ENCODE measurements around the gene ARID5B. TPM values are rescaled to one million over a fixed set of nuclear protein-coding genes. Genes with fewer than 3 reads are reported as not detected.

Gene ARID5B
- polyA plus RNA-seq, 3 donors, result 1.00 to 2.5 (median 1.5) TPM

- Histone ChIP-seq H3K4me2 (replicated peaks; ENCODE audit: extremely low read depth, low read length, poor library complexity, severe bottlenecking) (no peak overlapping the region), H3K36me3 (replicated peaks in 1 of 2; ENCODE audit: control insufficient read depth in 1 of 2, insufficient read depth in 2 of 2, low read length in 2 of 2) (peaks cover 0 to 7% of the 10 kb centered on the region in 2 donors), H3K4me3 (replicated peaks in 1 of 3; ENCODE audit: low read depth in 2 of 3, low read length in 3 of 3) (no peak overlapping the region), H3K27ac (ENCODE audit: low read depth in 1 of 2, low read length in 2 of 2) (no peak overlapping the region), H3K4me1 (ENCODE audit: control insufficient read depth in 1 of 2, insufficient read depth in 2 of 2, low read length in 2 of 2) (no peaks in the 10 kb centered on the region), H3K9me3 (replicated peaks in 1 of 2; ENCODE audit: control insufficient read depth in 1 of 2, insufficient read depth in 1 of 2, low read length in 2 of 2) (no peaks in the 10 kb centered on the region), H3K79me2 (ENCODE audit: insufficient read depth, low read length) (no peaks in the 10 kb centered on the region), H3K9ac (ENCODE audit: insufficient read depth, low read length, poor library complexity, severe bottlenecking) (no peak overlapping the region), H2AFZ (ENCODE audit: insufficient read depth, low read depth, low read length, poor library complexity, severe bottlenecking) (no peak overlapping the region), H3K27me3 (ENCODE audit: control insufficient read depth in 2 of 2, insufficient read depth in 2 of 2, low read length in 2 of 2) (no peaks in the 10 kb centered on the region), H4K20me1 (ENCODE audit: insufficient read depth, low read length) (no peaks in the 10 kb centered on the region)
- intact Hi-C loops (cut with micrococcal nuclease), result no loop called here
- Mint-ChIP-seq H3K4me1 (peaks cover 18% of the 10 kb centered on the region), H3K27me3 (ENCODE audit: low read depth in 3 of 3) (no peaks in the 10 kb centered on the region), H3K36me3 (peaks cover 24 to 27% of the 10 kb centered on the region in 2 donors), H3K4me3 (no peak overlapping the region), H3K9me3 (peaks cover 0 to 3% (median 0%) of the 10 kb centered on the region in 7 donors), H3K27ac (no peak overlapping the region)
- no peak for DNase-seq
- WGBS (ENCODE audit: insufficient coverage), result no CpG with 5 or more reads among the region's 3 CpGs
- TF ChIP-seq CTCF (IDR thresholded peaks at IDR 0.05), result no peak
Observed at GRCh38 chr10:62005687-62006086, 104.2 kb downstream of the ARID5B start.

- TF ChIP-seq CTCF (IDR thresholded peaks at IDR 0.05), result no peak
- no peak overlapping the region for H3K27ac Mint-ChIP-seq
- H4K20me1 ChIP-seq (ENCODE audit: insufficient read depth, low read length), result no peaks in the 10 kb centered on the region
- no peak overlapping the region for H3K27ac ChIP-seq (ENCODE audit: low read depth in 1 of 2, low read length in 2 of 2)
- no peak for DNase-seq
- H3K4me1 ChIP-seq (ENCODE audit: control insufficient read depth in 1 of 2, insufficient read depth in 2 of 2, low read length in 2 of 2), result no peaks in the 10 kb centered on the region
- H2AFZ ChIP-seq (ENCODE audit: insufficient read depth, low read depth, low read length, poor library complexity, severe bottlenecking), result no peak overlapping the region
- H3K36me3 ChIP-seq (replicated peaks in 1 of 2; ENCODE audit: control insufficient read depth in 1 of 2, insufficient read depth in 2 of 2, low read length in 2 of 2), result no peaks in the 10 kb centered on the region
- no peaks in the 10 kb centered on the region for H3K9me3 ChIP-seq (replicated peaks in 1 of 2; ENCODE audit: control insufficient read depth in 1 of 2, insufficient read depth in 1 of 2, low read length in 2 of 2)
- intact Hi-C loops (cut with micrococcal nuclease), result no loop called here
- H3K79me2 ChIP-seq (ENCODE audit: insufficient read depth, low read length), result no peaks in the 10 kb centered on the region
- no peak overlapping the region for H3K4me3 ChIP-seq (replicated peaks in 1 of 3; ENCODE audit: low read depth in 2 of 3, low read length in 3 of 3)
- H3K4me1 Mint-ChIP-seq, result peaks cover 16% of the 10 kb centered on the region
- no peak overlapping the region for H3K9ac ChIP-seq (ENCODE audit: insufficient read depth, low read length, poor library complexity, severe bottlenecking)
- no peak overlapping the region for H3K4me3 Mint-ChIP-seq
- H3K27me3 ChIP-seq (ENCODE audit: control insufficient read depth in 2 of 2, insufficient read depth in 2 of 2, low read length in 2 of 2), result no peaks in the 10 kb centered on the region
- H3K9me3 Mint-ChIP-seq, result peaks cover 0 to 1% (median 0%) of the 10 kb centered on the region in 7 donors
- no peaks in the 10 kb centered on the region for H3K27me3 Mint-ChIP-seq (ENCODE audit: low read depth in 3 of 3)
- no peak overlapping the region for H3K4me2 ChIP-seq (replicated peaks; ENCODE audit: extremely low read depth, low read length, poor library complexity, severe bottlenecking)
- peaks cover 19 to 24% of the 10 kb centered on the region in 2 donors for H3K36me3 Mint-ChIP-seq
- WGBS (ENCODE audit: insufficient coverage), result no CpG with 5 or more reads among the region's 2 CpGs
Observed at GRCh38 chr10:62007145-62007544, 105.6 kb downstream of the ARID5B start.
